ENCODE results near the gene VSX2.

GRCh38 chr14:74195623-74196022 is 43.6 kb upstream of the VSX2 start:
- TF ChIP-seq, protein P1, sequence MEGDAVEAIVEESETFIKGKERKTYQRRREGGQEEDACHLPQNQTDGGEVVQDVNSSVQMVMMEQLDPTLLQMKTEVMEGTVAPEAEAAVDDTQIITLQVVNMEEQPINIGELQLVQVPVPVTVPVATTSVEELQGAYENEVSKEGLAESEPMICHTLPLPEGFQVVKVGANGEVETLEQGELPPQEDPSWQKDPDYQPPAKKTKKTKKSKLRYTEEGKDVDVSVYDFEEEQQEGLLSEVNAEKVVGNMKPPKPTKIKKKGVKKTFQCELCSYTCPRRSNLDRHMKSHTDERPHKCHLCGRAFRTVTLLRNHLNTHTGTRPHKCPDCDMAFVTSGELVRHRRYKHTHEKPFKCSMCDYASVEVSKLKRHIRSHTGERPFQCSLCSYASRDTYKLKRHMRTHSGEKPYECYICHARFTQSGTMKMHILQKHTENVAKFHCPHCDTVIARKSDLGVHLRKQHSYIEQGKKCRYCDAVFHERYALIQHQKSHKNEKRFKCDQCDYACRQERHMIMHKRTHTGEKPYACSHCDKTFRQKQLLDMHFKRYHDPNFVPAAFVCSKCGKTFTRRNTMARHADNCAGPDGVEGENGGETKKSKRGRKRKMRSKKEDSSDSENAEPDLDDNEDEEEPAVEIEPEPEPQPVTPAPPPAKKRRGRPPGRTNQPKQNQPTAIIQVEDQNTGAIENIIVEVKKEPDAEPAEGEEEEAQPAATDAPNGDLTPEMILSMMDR (IDR thresholded peaks at IDR 0.05), result no peak
- TF ChIP-seq RNF2 (IDR thresholded peaks at IDR 0.05; ENCODE audit: borderline replicate concordance, low read depth) (no peak), USF2 (IDR thresholded peaks at IDR 0.05) (no peak), RAD21 (conservative IDR thresholded peaks at IDR 0.05 in 1 of 2, IDR thresholded peaks at IDR 0.05 in 1 of 2) (no peak), MAFK (IDR thresholded peaks at IDR 0.05; ENCODE audit: partially characterized antibody) (no peak), RFX5 (IDR thresholded peaks at IDR 0.05) (no peak)

All from A549 (cell line).